ENCODE data around the gene CACNA2D4.

DNA sequence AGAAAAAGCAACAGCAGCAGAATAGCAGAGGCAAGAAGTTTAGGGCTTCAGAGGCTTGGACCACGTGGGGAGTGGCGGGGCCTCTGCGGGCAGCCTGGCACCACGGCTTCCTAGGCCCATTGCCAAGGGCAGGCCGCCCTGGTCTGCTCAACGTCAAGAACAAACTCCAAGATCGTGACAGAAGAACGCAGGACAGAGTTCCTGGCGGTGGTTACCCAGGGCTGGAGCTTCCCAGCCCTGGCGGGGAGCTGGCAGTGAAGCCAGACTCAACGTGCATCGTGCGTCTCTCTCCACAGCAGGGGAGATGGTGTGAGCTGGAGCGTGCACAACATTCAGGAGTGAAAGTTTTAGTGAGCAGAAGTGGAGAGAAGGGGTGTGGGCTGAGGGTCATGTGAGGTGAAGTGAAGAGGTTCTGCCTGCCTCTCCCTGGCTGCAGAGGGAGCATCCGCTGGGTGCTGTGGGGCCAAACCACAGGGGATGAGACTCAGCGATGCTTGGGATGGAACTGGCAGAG is 13.9 kb upstream of the CACNA2D4 start:
- TF ChIP-seq, protein P1, sequence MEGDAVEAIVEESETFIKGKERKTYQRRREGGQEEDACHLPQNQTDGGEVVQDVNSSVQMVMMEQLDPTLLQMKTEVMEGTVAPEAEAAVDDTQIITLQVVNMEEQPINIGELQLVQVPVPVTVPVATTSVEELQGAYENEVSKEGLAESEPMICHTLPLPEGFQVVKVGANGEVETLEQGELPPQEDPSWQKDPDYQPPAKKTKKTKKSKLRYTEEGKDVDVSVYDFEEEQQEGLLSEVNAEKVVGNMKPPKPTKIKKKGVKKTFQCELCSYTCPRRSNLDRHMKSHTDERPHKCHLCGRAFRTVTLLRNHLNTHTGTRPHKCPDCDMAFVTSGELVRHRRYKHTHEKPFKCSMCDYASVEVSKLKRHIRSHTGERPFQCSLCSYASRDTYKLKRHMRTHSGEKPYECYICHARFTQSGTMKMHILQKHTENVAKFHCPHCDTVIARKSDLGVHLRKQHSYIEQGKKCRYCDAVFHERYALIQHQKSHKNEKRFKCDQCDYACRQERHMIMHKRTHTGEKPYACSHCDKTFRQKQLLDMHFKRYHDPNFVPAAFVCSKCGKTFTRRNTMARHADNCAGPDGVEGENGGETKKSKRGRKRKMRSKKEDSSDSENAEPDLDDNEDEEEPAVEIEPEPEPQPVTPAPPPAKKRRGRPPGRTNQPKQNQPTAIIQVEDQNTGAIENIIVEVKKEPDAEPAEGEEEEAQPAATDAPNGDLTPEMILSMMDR (IDR thresholded peaks at IDR 0.05; ENCODE audit: low read length), result no peak
- no peak for TF ChIP-seq EZH2 (optimal IDR thresholded peaks at IDR 0.05; ENCODE audit: low read depth, low read length)
- TF ChIP-seq EZH2phosphoT487 (IDR thresholded peaks at IDR 0.05; ENCODE audit: low read length), result no peak
